KOPT-K1 (cell line): ENCODE results near the gene CLSTN2.

Source experiments
- H3K27ac ChIP-seq: fragments of 200-600 bp; sonication (generic); 2 replicates; pipeline ENCODE4 v1.5.1; 2016; ENCODE audit warnings: antibody characterized with exemption, mild to moderate bottlenecking, low read depth, low read length; ENCODE audit not compliant: poor library complexity, severe bottlenecking
- H3K36me3 ChIP-seq: fragments of 200-600 bp; sonication (generic); 2 replicates; pipeline ENCODE4 v1.5.1; 2017; ENCODE audit warnings: antibody characterized with exemption, mild to moderate bottlenecking, low read length, moderate library complexity; ENCODE audit not compliant: insufficient read depth
- H3K9me3 ChIP-seq: fragments of 200-600 bp; sonication (generic); 2 replicates; pipeline ENCODE4 v1.5.1; 2017; ENCODE audit warnings: antibody characterized with exemption, low read length, mild to moderate bottlenecking; ENCODE audit not compliant: insufficient read depth, poor library complexity, severe bottlenecking

CLSTN2 gene

GRCh38 chr3:140167600-140168281 is 232.8 kb downstream of the CLSTN2 start:
- Histone ChIP-seq H3K27ac (no peak overlapping the region), H3K36me3 (no peaks in the 10 kb centered on the region), H3K9me3 (no peaks in the 10 kb centered on the region)

GRCh38 chr3:140170612-140171011 is 235.6 kb downstream of the CLSTN2 start:
- H3K27ac ChIP-seq = no peak overlapping the region
- H3K9me3 ChIP-seq = no peaks in the 10 kb centered on the region
- H3K36me3 ChIP-seq = no peaks in the 10 kb centered on the region

DNA sequence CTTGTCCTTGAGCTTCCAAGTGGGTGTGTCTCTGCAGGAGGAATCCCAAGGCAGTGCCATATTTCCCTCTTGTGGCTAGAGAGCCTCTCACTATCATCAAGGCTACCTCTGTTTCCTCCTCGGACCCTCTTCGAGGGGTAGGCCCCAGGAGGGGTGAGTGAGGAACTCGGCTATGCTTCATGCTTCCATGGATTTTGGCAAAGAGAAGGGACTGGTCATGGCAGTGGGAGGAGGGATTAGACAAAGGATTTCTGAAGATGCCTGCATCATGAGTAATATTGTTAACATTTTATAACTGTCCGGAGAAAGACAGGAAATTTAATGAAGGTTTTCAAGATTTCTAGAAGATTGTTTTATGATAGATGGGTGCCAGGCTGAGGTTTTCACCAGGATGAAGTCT is 241.5 kb downstream of the CLSTN2 start:
- H3K27ac ChIP-seq = no peak overlapping the region
- no peaks in the 10 kb centered on the region for H3K36me3 ChIP-seq
- H3K9me3 ChIP-seq = no peaks in the 10 kb centered on the region

DNA sequence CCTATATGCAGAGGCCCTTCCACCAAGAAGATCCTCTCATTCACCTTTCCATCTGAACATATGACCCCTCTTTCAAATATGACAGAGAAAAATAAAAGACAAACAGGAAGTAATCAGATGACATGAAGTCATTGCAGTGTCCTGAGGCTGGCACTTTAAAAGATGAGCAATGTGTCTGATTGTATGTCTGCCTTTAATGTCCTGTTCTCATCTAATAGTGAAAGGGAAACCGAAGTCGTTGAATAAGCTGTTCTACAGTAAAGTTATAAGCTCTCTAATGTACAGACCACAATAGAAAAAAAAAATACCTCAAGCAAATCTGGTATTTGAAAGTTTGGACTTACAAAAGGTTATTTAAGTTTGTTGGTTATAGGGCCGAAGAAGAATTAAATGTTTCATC is 243.0 kb downstream of the CLSTN2 start:
- no peak overlapping the region for H3K27ac ChIP-seq
- H3K9me3 ChIP-seq = no peaks in the 10 kb centered on the region
- H3K36me3 ChIP-seq = no peaks in the 10 kb centered on the region

DNA sequence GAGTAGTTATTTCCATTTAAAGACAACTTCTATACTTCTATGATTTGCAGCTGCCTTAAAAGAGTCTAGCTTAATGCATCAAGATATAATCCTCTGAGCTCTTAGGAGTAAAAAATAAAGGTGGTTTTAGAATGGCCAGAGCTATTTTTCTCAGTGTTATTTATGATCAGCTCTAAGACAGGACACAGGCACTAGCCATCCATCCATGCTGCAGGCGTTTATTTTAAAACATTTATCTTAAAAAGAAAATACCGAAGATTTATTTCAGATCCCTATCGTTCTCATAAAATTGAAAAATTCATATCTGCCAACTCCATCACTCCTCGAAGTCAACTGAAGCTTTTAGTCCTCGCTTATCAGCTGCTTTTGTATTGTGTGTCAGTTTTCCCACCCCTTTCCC is 243.5 kb downstream of the CLSTN2 start:
- no peaks in the 10 kb centered on the region for H3K9me3 ChIP-seq
- H3K27ac ChIP-seq = no peak overlapping the region
- no peaks in the 10 kb centered on the region for H3K36me3 ChIP-seq

DNA sequence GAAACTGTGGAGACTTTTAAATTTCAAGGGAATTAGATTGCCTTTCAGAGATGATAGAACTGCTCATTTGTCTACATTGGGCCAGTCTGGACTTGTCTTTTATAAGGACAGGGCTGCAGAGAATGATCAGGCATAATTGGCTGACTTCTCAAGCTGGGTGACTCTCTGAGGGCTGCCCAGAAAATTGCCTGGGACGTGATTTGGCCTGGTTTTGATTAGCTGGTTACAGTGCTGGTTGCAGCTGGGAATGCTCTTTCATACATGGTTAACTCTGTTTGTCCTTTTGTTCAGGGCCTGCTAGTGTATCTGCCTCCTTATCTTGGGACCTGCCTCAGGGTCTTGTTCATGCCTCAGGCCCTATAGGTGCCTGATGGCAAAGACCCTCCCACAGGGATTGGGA is 245.6 kb downstream of the CLSTN2 start:
- no peak overlapping the region for H3K27ac ChIP-seq
- H3K9me3 ChIP-seq = no peaks in the 10 kb centered on the region
- H3K36me3 ChIP-seq = no peaks in the 10 kb centered on the region

- Histone ChIP-seq H3K9me3 (no peaks in the 10 kb centered on the region), H3K27ac (no peak overlapping the region), H3K36me3 (no peaks in the 10 kb centered on the region)
These were observed 250.4 kb downstream of the CLSTN2 start for GRCh38 chr3:140185375-140185774.

DNA sequence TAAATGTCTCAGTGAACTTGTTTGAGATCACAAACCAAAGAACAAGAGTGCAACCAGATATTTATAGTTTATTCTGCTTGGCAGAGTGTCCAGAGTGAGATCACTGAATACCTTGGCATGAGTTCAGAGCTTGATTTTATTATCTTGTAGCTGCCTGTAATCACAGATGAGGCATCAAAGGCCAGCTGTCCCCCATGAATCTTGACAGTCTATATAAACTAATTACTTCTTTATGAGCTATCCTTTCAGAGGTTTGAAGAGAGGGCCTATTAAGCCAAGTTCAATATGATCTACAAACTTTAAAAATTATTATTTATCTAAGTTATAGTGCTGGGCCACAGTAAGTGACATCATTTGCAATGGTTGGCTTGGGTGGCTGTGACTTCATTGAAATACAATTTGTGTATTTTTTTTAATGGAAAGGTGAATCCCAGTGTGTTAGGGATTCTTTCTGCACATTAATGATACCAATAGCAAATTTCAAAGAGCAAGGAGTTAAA is 251.5 kb downstream of the CLSTN2 start:
- no peaks in the 10 kb centered on the region for H3K9me3 ChIP-seq
- no peaks in the 10 kb centered on the region for H3K36me3 ChIP-seq
- H3K27ac ChIP-seq = no peak overlapping the region

DNA sequence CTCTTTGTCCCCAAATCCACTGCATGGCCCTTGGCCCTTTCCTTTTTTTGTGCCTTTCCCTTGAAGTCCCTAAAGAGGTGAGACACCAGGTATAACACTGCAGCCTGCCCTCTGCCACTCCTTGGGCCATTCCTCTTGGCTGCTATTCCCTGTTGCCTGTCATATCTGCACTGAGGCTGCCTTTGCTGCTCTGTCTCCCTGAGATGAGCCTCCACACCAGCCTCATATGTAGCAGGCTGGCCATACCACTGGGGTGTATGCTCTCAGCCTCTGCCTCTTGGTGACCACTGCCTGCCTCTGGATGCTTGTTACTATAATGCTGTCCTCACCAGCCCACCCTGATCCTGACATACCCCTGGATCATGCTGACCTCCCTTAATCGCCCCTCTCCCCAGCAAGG is 252.0 kb downstream of the CLSTN2 start:
- Histone ChIP-seq H3K9me3 (no peaks in the 10 kb centered on the region), H3K36me3 (no peaks in the 10 kb centered on the region), H3K27ac (no peak overlapping the region)

- Histone ChIP-seq H3K27ac (no peak overlapping the region), H3K9me3 (no peaks in the 10 kb centered on the region), H3K36me3 (no peaks in the 10 kb centered on the region)
These were observed 252.8 kb downstream of the CLSTN2 start for GRCh38 chr3:140187656-140188221.

GRCh38 chr3:140188285-140188684 is 253.3 kb downstream of the CLSTN2 start:
- Histone ChIP-seq H3K27ac (no peak overlapping the region), H3K9me3 (no peaks in the 10 kb centered on the region), H3K36me3 (no peaks in the 10 kb centered on the region)

- no peaks in the 10 kb centered on the region for H3K36me3 ChIP-seq
- no peaks in the 10 kb centered on the region for H3K9me3 ChIP-seq
- H3K27ac ChIP-seq = no peak overlapping the region
These were observed 254.3 kb downstream of the CLSTN2 start for GRCh38 chr3:140189267-140189666.

DNA sequence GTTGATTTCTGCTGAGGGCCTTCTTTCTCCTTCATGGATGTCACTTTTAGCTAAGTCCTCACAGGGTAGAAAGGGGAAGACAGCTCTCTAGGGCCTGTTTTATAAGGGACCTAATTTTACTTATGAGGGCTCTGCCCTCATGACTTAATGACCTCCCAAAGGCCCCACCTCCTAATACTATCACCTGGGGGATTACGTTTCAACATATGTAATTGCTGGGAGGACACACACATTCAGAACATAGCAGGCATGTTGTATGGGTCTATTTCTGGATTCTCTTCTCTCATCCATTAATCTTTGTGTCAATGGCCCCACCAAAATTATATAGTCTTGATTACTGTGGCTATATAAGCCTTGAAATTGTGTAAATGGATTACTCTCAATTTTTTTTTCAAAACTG is 255.0 kb downstream of the CLSTN2 start:
- no peaks in the 10 kb centered on the region for H3K36me3 ChIP-seq
- H3K27ac ChIP-seq = no peak overlapping the region
- no peaks in the 10 kb centered on the region for H3K9me3 ChIP-seq

DNA sequence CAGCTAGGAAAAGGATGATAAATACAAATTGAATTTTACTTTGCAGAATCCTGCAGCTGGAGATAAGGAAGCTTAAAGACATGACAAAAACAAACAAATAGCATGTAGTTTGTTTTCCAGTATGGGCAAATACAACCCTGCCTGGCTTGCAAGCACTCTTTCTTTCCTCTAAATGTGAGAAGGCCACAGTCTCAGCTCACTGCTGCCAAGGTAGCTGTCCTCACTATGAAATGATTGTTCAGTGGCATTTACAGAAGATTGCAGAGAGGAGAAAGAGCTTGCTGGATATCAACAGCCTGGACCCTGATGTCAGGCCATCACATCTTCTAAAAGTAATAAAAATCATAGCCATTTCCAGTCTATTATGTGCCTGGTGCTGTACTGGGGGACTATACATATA is 262.0 kb downstream of the CLSTN2 start:
- Histone ChIP-seq H3K9me3 (no peaks in the 10 kb centered on the region), H3K36me3 (no peaks in the 10 kb centered on the region), H3K27ac (no peak overlapping the region)

- Histone ChIP-seq H3K27ac (no peak overlapping the region), H3K9me3 (no peaks in the 10 kb centered on the region), H3K36me3 (no peaks in the 10 kb centered on the region)
These were observed 263.3 kb downstream of the CLSTN2 start for GRCh38 chr3:140198242-140198641.

GRCh38 chr3:140199008-140199407 is 264.0 kb downstream of the CLSTN2 start:
- H3K27ac ChIP-seq = no peak overlapping the region
- H3K9me3 ChIP-seq = no peaks in the 10 kb centered on the region
- no peaks in the 10 kb centered on the region for H3K36me3 ChIP-seq
